ENCODE measurements around the gene KLHL17.

KLHL17 gene

GRCh38 chr1:967466-968343 is 7.3 kb downstream of the KLHL17 start:
- 86% methylated on average over 23 of the region's 23 CpGs for WGBS
- Histone ChIP-seq H3K27me3 (ENCODE audit: insufficient read depth, low read length) (peaks cover 56% of the 10 kb centered on the region), H3K36me3 (ENCODE audit: insufficient read depth, low read length) (peaks cover 11% of the 10 kb centered on the region), H3K9ac (ENCODE audit: low read depth, low read length) (no peak overlapping the region), H3K27ac (ENCODE audit: low read depth, low read length) (no peak overlapping the region), H3K4me3 (ENCODE audit: low read length) (no peak overlapping the region), H3K9me3 (ENCODE audit: insufficient read depth, low read depth, low read length) (no peaks in the 10 kb centered on the region), H3K4me1 (ENCODE audit: insufficient read depth, low read length) (no peaks in the 10 kb centered on the region)

GRCh38 chr1:969260-969855 is 9.0 kb downstream of the KLHL17 start:
- H3K4me1 ChIP-seq (ENCODE audit: insufficient read depth, low read length): no peaks in the 10 kb centered on the region
- 84% methylated on average over 15 of the region's 15 CpGs for WGBS
- H3K27me3 ChIP-seq (ENCODE audit: insufficient read depth, low read length): peaks cover 56% of the 10 kb centered on the region

GRCh38 chr1:970242-970972 is 10.0 kb downstream of the KLHL17 start:
- Histone ChIP-seq H3K36me3 (ENCODE audit: insufficient read depth, low read length) (no peaks in the 10 kb centered on the region), H3K4me3 (ENCODE audit: low read length) (no peak overlapping the region), H3K27ac (ENCODE audit: low read depth, low read length) (no peak overlapping the region), H3K27me3 (ENCODE audit: insufficient read depth, low read length) (peaks cover 53% of the 10 kb centered on the region), H3K9ac (ENCODE audit: low read depth, low read length) (no peak overlapping the region), H3K4me1 (ENCODE audit: insufficient read depth, low read length) (no peaks in the 10 kb centered on the region), H3K9me3 (ENCODE audit: insufficient read depth, low read depth, low read length) (no peaks in the 10 kb centered on the region)
- WGBS: 77% methylated on average over 33 of the region's 33 CpGs

More at GRCh38 chr1:969260-969855, 9.0 kb downstream of the KLHL17 start:
- H3K27ac ChIP-seq (ENCODE audit: low read depth, low read length): no peak overlapping the region
- H3K36me3 ChIP-seq (ENCODE audit: insufficient read depth, low read length): no peaks in the 10 kb centered on the region
- H3K9me3 ChIP-seq (ENCODE audit: insufficient read depth, low read depth, low read length): no peaks in the 10 kb centered on the region
- H3K4me3 ChIP-seq (ENCODE audit: low read length): no peak overlapping the region
- H3K9ac ChIP-seq (ENCODE audit: low read depth, low read length): no peak overlapping the region

- H3K4me3 ChIP-seq (ENCODE audit: low read length): no peak overlapping the region
- no peaks in the 10 kb centered on the region for H3K36me3 ChIP-seq (ENCODE audit: insufficient read depth, low read length)
- no peak overlapping the region for H3K27ac ChIP-seq (ENCODE audit: low read depth, low read length)
- no peak overlapping the region for H3K9ac ChIP-seq (ENCODE audit: low read depth, low read length)
- no peaks in the 10 kb centered on the region for H3K4me1 ChIP-seq (ENCODE audit: insufficient read depth, low read length)
- WGBS: 87% methylated on average over 40 of the region's 42 CpGs
- no peaks in the 10 kb centered on the region for H3K9me3 ChIP-seq (ENCODE audit: insufficient read depth, low read depth, low read length)
- H3K27me3 ChIP-seq (ENCODE audit: insufficient read depth, low read length): peaks cover 52% of the 10 kb centered on the region
Measured at GRCh38 chr1:970973-971730, 10.8 kb downstream of the KLHL17 start.

GRCh38 chr1:971751-972506 is 11.5 kb downstream of the KLHL17 start:
- H3K4me3 ChIP-seq (ENCODE audit: low read length): no peak overlapping the region
- H3K27me3 ChIP-seq (ENCODE audit: insufficient read depth, low read length): peaks cover 46% of the 10 kb centered on the region
- no peak overlapping the region for H3K9ac ChIP-seq (ENCODE audit: low read depth, low read length)
- H3K9me3 ChIP-seq (ENCODE audit: insufficient read depth, low read depth, low read length): no peaks in the 10 kb centered on the region
- H3K27ac ChIP-seq (ENCODE audit: low read depth, low read length): no peak overlapping the region
- no peaks in the 10 kb centered on the region for H3K4me1 ChIP-seq (ENCODE audit: insufficient read depth, low read length)
- no peaks in the 10 kb centered on the region for H3K36me3 ChIP-seq (ENCODE audit: insufficient read depth, low read length)
- 89% methylated on average over 34 of the region's 34 CpGs for WGBS

GRCh38 chr1:972726-973458 is 12.5 kb downstream of the KLHL17 start:
- Histone ChIP-seq H3K27ac (ENCODE audit: low read depth, low read length) (no peak overlapping the region), H3K36me3 (ENCODE audit: insufficient read depth, low read length) (no peaks in the 10 kb centered on the region), H3K4me3 (ENCODE audit: low read length) (no peak overlapping the region), H3K4me1 (ENCODE audit: insufficient read depth, low read length) (no peaks in the 10 kb centered on the region), H3K9me3 (ENCODE audit: insufficient read depth, low read depth, low read length) (no peaks in the 10 kb centered on the region), H3K9ac (ENCODE audit: low read depth, low read length) (no peak overlapping the region), H3K27me3 (ENCODE audit: insufficient read depth, low read length) (peaks cover 37% of the 10 kb centered on the region)
- 90% methylated on average over 28 of the region's 28 CpGs for WGBS

GRCh38 chr1:973459-974292 is 13.3 kb downstream of the KLHL17 start:
- H3K27ac ChIP-seq (ENCODE audit: low read depth, low read length): no peak overlapping the region
- H3K27me3 ChIP-seq (ENCODE audit: insufficient read depth, low read length): peaks cover 29% of the 10 kb centered on the region
- no peak overlapping the region for H3K9ac ChIP-seq (ENCODE audit: low read depth, low read length)
- 84% methylated on average over 28 of the region's 28 CpGs for WGBS
- no peaks in the 10 kb centered on the region for H3K9me3 ChIP-seq (ENCODE audit: insufficient read depth, low read depth, low read length)
- H3K4me1 ChIP-seq (ENCODE audit: insufficient read depth, low read length): no peaks in the 10 kb centered on the region
- H3K4me3 ChIP-seq (ENCODE audit: low read length): no peak overlapping the region
- H3K36me3 ChIP-seq (ENCODE audit: insufficient read depth, low read length): no peaks in the 10 kb centered on the region

- no peaks in the 10 kb centered on the region for H3K4me1 ChIP-seq (ENCODE audit: insufficient read depth, low read length)
- WGBS: 98% methylated on average over 8 of the region's 11 CpGs
- H3K9me3 ChIP-seq (ENCODE audit: insufficient read depth, low read depth, low read length): no peaks in the 10 kb centered on the region
- H3K27ac ChIP-seq (ENCODE audit: low read depth, low read length): no peak overlapping the region
- H3K4me3 ChIP-seq (ENCODE audit: low read length): no peak overlapping the region
- H3K36me3 ChIP-seq (ENCODE audit: insufficient read depth, low read length): no peaks in the 10 kb centered on the region
- peaks cover 23% of the 10 kb centered on the region for H3K27me3 ChIP-seq (ENCODE audit: insufficient read depth, low read length)
- no peak overlapping the region for H3K9ac ChIP-seq (ENCODE audit: low read depth, low read length)
Measured at GRCh38 chr1:974293-974640, 13.9 kb downstream of the KLHL17 start.

- H3K9ac ChIP-seq (ENCODE audit: low read depth, low read length): no peak overlapping the region
- H3K4me3 ChIP-seq (ENCODE audit: low read length): no peak overlapping the region
- no peak overlapping the region for H3K27ac ChIP-seq (ENCODE audit: low read depth, low read length)
- no peaks in the 10 kb centered on the region for H3K9me3 ChIP-seq (ENCODE audit: insufficient read depth, low read depth, low read length)
- no peaks in the 10 kb centered on the region for H3K36me3 ChIP-seq (ENCODE audit: insufficient read depth, low read length)
- 86% methylated on average over 17 of the region's 17 CpGs for WGBS
- H3K27me3 ChIP-seq (ENCODE audit: insufficient read depth, low read length): peaks cover 19% of the 10 kb centered on the region
- no peaks in the 10 kb centered on the region for H3K4me1 ChIP-seq (ENCODE audit: insufficient read depth, low read length)
Measured at GRCh38 chr1:974687-975328, 14.4 kb downstream of the KLHL17 start.
